ENCODE measurements around the gene ENOSF1. TPM values are rescaled to one million over a fixed set of nuclear protein-coding genes. Genes with fewer than 3 reads are reported as not detected.

ENOSF1 gene
- total and polyA plus RNA-seq, 2 of the 4 experiments (the other 2 are of a cell fraction): 12.2 to 12.6 TPM

DNA sequence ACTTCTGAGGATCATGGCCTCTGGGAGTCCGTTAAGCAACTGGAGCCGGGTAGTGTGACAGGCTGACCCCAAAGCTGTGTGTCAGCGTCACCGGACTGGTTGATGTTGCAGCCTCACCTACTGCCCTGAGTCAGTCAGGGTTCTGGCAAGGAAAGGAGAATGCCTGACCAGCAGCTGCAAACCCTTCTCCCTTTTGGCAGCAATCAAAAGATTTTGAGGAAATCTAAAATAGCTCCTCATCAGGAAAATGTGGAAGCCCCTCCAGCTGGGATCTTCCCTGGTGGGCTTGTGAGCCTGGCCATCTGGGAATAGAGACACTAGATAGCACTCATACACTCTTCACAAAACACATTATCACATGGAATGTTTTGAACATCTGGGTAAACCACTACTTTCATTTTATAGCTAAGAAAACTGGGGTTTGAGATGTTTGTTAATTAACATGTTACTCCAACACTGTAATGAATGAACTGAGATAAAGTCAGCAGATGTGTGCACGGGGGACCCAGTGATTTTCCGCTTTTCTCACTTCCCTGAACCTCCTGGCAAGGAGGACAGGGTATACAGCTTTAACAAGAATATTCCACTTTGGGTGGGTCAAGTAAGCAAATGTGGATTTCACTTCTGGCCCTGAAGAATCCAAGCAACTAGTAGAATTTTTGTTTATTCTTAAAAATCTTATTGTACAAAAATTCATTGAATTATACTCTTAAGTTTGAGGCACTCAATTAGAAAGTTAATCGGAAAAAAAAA lies 91.0 kb downstream of the ENOSF1 start (continued):
- TF ChIP-seq CHD1 (IDR thresholded peaks at IDR 0.05; ENCODE audit: low read depth, low read length): no peak

Other genes with a start within 250 kb of the ENOSF1 start
- gene COLEC12, start 211.9 kb downstream of the ENOSF1 start, total RNA-seq (2012; rRNA removed): 1.7 and 2.3 TPM in 2 replicates
- gene COLEC12, start 211.9 kb downstream of the ENOSF1 start, polyA plus RNA-seq (2012; rRNA removed): 0.83 and 1.0 TPM in 2 replicates
- gene CETN1, start 132.2 kb downstream of the ENOSF1 start, total RNA-seq (2012; rRNA removed): not detected in 2 replicates
- not detected in 2 replicates for gene CETN1, start 132.2 kb downstream of the ENOSF1 start, polyA plus RNA-seq (2012; rRNA removed)
- not detected in 2 replicates for gene CLUL1, start 115.6 kb downstream of the ENOSF1 start, total RNA-seq (2012; rRNA removed)
- gene CLUL1, start 115.6 kb downstream of the ENOSF1 start, polyA plus RNA-seq (2012; rRNA removed): not detected in 2 replicates
- 26.7 and 28.3 TPM in 2 replicates for gene TYMS, start 55.0 kb downstream of the ENOSF1 start, total RNA-seq (2012; rRNA removed)
- 92.2 and 96.9 TPM in 2 replicates for gene TYMS, start 55.0 kb downstream of the ENOSF1 start, polyA plus RNA-seq (2012; rRNA removed)
- gene YES1, start 99.6 kb upstream of the ENOSF1 start, total RNA-seq (2012; rRNA removed): 62.0 and 96.9 TPM in 2 replicates
- gene YES1, start 99.6 kb upstream of the ENOSF1 start, polyA plus RNA-seq (2012; rRNA removed): 14.2 and 16.7 TPM in 2 replicates
- gene ADCYAP1, start 192.2 kb upstream of the ENOSF1 start, total RNA-seq (2012; rRNA removed): not detected in 2 replicates
- gene ADCYAP1, start 192.2 kb upstream of the ENOSF1 start, polyA plus RNA-seq (2012; rRNA removed): not detected in 2 replicates